H7 (cell line): Measurements from ENCODE around the gene NEXN. TPM values are rescaled to one million over a fixed set of nuclear protein-coding genes. Genes with fewer than 3 reads are reported as not detected.
A peak's percentile ranks its signal among the peaks of the same experiment; 100 is the strongest.

ENCODE experiments used
- DNase-seq: peaks from one replicate; pipeline ENCODE4 v3.0.0; 2012
- H3K27me3 ChIP-seq: 2 replicates; pipeline ENCODE4 v1.6.0; 2011; ENCODE audit warnings: mild to moderate bottlenecking, low read length; ENCODE audit not compliant: control insufficient read depth, insufficient read depth
- H3K36me3 ChIP-seq: replicated peaks from 2 replicates; pipeline ENCODE4 v1.5.1; 2011; ENCODE audit warnings: low read length; ENCODE audit not compliant: control insufficient read depth, insufficient read depth
- H3K4me3 ChIP-seq: 2 replicates; pipeline ENCODE4 v1.5.1; 2011; ENCODE audit warnings: low read depth, mild to moderate bottlenecking, control low read depth, low read length, moderate library complexity; ENCODE audit not compliant: insufficient read depth
- total RNA-seq: library from RNA; depleted of rRNA; stranded (reverse); fragments of >200 nt; shearing (Covaris generic); gene quantifications from 2 replicates; pipeline ENCODE4 v1.2.3, GENCODE V29; 2014; rRNA removed

The NEXN gene
- total RNA-seq, result 0.90 and 1.3 TPM in 2 replicates

DNA sequence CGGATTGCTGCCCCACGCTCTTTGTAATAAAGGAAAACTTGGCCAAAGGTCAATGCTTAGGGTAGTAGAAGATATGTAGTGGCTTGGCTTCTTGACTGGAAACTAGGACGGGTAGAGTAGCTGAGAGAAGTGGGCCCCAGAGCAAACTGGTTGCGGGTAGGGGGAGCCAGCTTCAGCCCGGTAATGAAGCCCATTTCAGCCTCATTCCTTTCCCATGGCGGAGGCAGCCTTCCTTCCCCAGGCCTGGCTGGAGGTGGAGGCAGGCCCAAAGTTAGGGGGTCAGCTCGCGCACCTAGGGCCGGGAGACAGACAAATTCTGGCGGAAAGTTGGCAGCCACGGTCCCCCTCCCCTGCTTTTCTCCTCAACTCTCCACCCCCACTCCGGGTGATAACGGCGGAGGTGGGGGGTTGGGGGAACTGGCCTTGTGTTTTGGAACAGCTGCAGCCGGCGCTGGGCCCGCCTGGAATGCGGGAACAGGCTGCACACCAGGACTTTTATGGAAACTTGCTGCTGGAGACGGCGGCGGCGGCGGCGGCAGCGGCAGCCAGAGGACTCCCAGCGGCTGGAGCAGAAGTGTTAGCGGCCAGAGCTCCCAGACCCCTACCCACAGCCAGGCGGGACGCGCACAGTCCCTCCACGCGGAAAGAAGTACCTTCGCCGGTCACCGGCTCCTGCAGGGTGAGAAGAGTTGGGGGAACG lies at the start of gene NEXN:
Gene NEXN, plus strand, starts transcription at position 544 of the 700 bp plus-strand sequence. CDS start 27,483 bp downstream, outside the sequence.
- Histone ChIP-seq H3K4me3 (peak within 1 kb of the TSS; percentile 84), H3K27me3 (no peaks in the 10 kb centered on the region), H3K36me3 (no peaks in the 10 kb centered on the region)
- DNase-seq, result peak; percentile 86

GRCh38 chr1:77841574-77841973 lies 46.9 kb upstream of the NEXN start:
- H3K4me3 ChIP-seq, result no peak overlapping the region
- no peaks in the 10 kb centered on the region for H3K36me3 ChIP-seq
- DNase-seq, result no peak
- H3K27me3 ChIP-seq, result no peaks in the 10 kb centered on the region

- no peaks in the 10 kb centered on the region for H3K27me3 ChIP-seq
- no peak for DNase-seq
These were observed 42.5 kb upstream of the NEXN start for GRCh38 chr1:77845951-77846350.

DNA sequence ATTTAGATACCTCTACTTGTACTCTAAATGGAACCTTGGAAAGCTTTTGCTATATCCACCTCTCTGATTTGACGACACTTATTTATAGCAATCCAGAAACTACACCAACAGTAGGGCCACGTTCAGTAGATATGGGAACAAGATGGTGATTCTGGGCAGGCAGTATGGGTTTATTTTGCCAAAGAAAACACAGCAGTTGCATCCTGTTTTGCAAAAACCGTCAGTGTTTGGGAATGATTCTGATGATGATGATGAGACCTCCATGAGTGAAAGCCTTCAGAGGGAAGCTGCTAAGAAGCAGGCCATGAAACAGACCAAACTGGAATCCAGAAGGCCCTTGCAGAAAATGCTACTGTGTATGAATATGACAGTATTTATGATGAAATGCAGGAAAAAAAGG lies 41.5 kb upstream of the NEXN start:
- DNase-seq, result no peak
- Histone ChIP-seq H3K27me3 (no peaks in the 10 kb centered on the region), H3K36me3 (no peaks in the 10 kb centered on the region), H3K4me3 (no peak overlapping the region)

More at GRCh38 chr1:77845951-77846350, 42.5 kb upstream of the NEXN start:
- no peak overlapping the region for H3K4me3 ChIP-seq
- H3K36me3 ChIP-seq, result no peaks in the 10 kb centered on the region

- Histone ChIP-seq H3K36me3 (no peaks in the 10 kb centered on the region), H3K27me3 (no peaks in the 10 kb centered on the region), H3K4me3 (no peak overlapping the region)
- no peak for DNase-seq
These were observed 40.8 kb upstream of the NEXN start for GRCh38 chr1:77847621-77848080.

GRCh38 chr1:77850082-77850481 lies 38.3 kb upstream of the NEXN start:
- Histone ChIP-seq H3K36me3 (no peaks in the 10 kb centered on the region), H3K27me3 (no peaks in the 10 kb centered on the region), H3K4me3 (no peak overlapping the region)
- DNase-seq, result no peak

DNA sequence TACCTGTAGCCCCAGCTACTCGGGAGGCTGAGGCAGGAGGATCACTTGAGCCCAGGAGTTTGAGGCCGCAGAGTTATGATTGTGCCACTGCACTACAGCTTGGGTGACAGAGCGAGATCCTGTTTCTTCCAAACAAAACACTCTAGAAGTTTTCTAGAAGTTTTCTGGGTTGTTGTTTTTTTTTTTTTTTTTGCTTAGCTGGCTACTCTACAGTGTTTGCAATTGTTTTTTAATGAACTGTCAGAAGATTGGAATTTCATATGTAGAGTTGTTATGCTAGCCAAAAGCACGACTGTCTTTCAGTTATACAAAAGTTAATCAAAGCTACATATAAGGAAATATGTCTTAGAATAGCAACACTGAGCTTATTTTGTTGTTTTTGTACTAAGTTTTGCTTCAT lies 30.9 kb upstream of the NEXN start:
- Histone ChIP-seq H3K27me3 (no peaks in the 10 kb centered on the region), H3K36me3 (no peaks in the 10 kb centered on the region), H3K4me3 (no peak overlapping the region)
- no peak for DNase-seq

- Histone ChIP-seq H3K36me3 (no peaks in the 10 kb centered on the region), H3K27me3 (no peaks in the 10 kb centered on the region), H3K4me3 (no peak overlapping the region)
- DNase-seq, result no peak
These were observed 29.7 kb upstream of the NEXN start for GRCh38 chr1:77858725-77859124.

GRCh38 chr1:77859248-77859647 lies 29.2 kb upstream of the NEXN start:
- no peaks in the 10 kb centered on the region for H3K27me3 ChIP-seq
- no peaks in the 10 kb centered on the region for H3K36me3 ChIP-seq
- DNase-seq, result no peak
- H3K4me3 ChIP-seq, result no peak overlapping the region

GRCh38 chr1:77866296-77866695 lies 22.1 kb upstream of the NEXN start:
- no peak for DNase-seq
- no peaks in the 10 kb centered on the region for H3K36me3 ChIP-seq
- no peaks in the 10 kb centered on the region for H3K27me3 ChIP-seq
- no peak overlapping the region for H3K4me3 ChIP-seq

GRCh38 chr1:77872645-77873044 lies 15.8 kb upstream of the NEXN start:
- Histone ChIP-seq H3K36me3 (0 out of 2 replicates have a peak, but pooled peaks cover 2% of the 10 kb centered on the region), H3K27me3 (no peaks in the 10 kb centered on the region), H3K4me3 (no peak overlapping the region)
- DNase-seq, result no peak

GRCh38 chr1:77873461-77873860 lies 15.0 kb upstream of the NEXN start:
- Histone ChIP-seq H3K4me3 (no peak overlapping the region), H3K36me3 (0 out of 2 replicates have a peak, but pooled peaks cover 2% of the 10 kb centered on the region), H3K27me3 (no peaks in the 10 kb centered on the region)
- DNase-seq, result no peak

DNA sequence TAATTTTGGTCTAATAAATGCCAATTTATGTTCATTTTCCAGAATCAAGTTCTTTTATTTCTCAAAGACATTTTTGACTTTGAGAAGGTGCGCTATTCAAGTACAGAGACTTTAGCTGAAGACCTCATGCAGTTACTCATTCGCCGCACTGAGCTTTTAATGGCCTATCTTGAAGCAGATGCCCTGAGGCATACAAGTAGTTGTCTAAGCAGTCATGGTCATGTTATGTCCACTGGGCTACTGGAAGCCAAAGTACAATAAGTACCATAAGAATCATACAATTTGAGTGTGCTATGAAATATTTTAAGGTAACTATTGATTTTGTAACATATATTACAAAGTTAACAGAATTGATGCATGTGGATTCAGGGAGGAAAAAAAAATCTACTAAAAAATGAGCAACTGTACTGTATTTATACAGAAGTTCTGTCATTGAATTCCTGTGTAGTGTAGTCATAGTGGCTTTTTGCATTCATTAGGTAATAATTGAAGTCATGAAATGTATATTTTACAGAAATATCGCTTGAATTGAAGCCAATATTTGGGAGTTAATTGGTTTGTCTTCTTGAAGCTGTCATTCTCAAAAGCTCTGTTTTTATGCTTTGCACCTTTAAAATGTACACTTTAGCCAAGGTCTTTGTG lies 13.5 kb upstream of the NEXN start:
- 0 out of 2 replicates have a peak, but pooled peaks cover 2% of the 10 kb centered on the region for H3K36me3 ChIP-seq
- DNase-seq, result no peak
- H3K27me3 ChIP-seq, result no peaks in the 10 kb centered on the region
- H3K4me3 ChIP-seq, result no peak overlapping the region

DNA sequence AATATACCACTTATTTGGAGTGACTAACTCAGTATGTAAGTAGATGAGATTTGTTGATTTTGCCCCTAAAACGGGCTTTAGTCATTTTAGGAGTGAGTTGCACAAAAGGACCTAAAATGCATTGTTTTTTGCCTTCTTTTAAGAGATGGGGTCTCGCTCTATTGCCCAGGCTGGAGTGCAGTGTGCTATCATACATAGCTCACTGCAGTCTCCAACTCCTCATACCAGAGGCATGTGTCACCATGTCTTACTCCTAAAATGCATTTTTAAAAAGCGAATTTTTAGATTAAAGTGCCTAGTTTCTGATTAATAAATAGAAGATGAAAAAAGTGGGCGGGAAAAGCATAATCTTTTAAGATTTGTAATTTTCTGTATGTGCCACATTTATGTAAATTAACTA lies 11.5 kb upstream of the NEXN start:
- Histone ChIP-seq H3K27me3 (no peaks in the 10 kb centered on the region), H3K4me3 (no peak overlapping the region), H3K36me3 (0 out of 2 replicates have a peak, but pooled peaks cover 2% of the 10 kb centered on the region)
- DNase-seq, result no peak

GRCh38 chr1:77881061-77881460 lies 7.4 kb upstream of the NEXN start:
- Histone ChIP-seq H3K4me3 (no peak overlapping the region), H3K36me3 (no peaks in the 10 kb centered on the region), H3K27me3 (no peaks in the 10 kb centered on the region)
- DNase-seq, result no peak
